ENCODE data around the gene SFXN5.

The SFXN5 gene

GRCh38 chr2:73018188-73018825 is 53.2 kb downstream of the SFXN5 start:
- no peak for DNase-seq

DNA sequence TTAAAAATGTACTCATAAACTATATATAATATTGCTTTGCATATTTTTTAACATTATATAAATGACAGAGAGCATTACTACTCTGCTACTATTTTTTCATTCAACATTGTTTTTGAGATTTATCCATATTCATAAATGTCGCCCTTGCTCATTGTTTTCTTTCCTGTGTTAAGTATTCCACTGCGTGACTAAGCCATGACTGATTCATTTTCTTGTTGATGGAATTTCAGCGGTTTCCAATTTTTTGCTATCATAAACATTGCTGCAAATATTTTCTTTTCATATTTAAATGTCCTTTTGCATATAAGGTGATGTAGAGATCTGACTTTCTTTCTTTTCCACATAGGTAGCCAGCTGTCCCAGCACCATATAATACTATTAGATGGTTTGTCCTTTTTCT is 57.6 kb downstream of the SFXN5 start:
- no peak for DNase-seq

- DNase-seq, result no peak
Observed at GRCh38 chr2:73009177-73009839, 62.2 kb downstream of the SFXN5 start.

GRCh38 chr2:73008766-73009135 is 62.8 kb downstream of the SFXN5 start:
- no peak for DNase-seq

DNA sequence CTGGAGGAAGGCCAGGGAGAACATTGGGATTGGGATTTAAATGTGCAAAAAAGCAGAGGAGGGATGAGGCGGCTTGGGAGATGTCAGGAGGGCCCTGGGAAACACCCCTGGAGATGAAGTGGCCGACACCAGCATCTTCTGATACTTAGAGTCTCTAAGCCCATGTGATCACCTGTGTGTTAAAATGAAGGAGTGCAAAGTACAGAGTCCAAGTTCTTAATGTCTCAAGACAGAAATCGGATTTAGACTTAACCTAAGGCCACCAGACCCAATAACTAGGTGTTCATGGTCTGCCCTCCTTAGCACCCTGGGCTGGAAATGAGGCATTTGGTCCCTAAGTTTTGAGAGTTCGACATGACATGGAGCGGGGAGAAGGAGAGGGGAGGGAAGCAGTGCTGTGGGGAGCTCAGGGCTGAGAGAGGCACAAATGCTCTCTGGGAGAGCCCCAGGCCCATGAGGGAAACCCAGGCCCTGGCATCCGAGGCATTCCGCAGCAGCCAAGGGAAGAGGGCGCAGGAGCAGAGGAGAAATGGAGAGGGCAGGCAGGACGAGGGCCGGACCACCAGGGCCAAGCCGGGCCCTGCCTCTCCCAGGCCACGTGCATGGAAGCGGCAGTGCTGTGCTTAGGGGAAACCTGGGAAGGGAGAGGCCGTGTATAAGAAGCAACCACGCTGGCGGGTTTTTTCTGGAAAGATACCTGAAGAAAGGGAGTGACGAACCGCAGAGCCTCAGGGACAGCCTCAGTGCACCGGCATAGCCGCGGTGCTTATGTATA is 63.3 kb downstream of the SFXN5 start:
- no peak for DNase-seq

DNA sequence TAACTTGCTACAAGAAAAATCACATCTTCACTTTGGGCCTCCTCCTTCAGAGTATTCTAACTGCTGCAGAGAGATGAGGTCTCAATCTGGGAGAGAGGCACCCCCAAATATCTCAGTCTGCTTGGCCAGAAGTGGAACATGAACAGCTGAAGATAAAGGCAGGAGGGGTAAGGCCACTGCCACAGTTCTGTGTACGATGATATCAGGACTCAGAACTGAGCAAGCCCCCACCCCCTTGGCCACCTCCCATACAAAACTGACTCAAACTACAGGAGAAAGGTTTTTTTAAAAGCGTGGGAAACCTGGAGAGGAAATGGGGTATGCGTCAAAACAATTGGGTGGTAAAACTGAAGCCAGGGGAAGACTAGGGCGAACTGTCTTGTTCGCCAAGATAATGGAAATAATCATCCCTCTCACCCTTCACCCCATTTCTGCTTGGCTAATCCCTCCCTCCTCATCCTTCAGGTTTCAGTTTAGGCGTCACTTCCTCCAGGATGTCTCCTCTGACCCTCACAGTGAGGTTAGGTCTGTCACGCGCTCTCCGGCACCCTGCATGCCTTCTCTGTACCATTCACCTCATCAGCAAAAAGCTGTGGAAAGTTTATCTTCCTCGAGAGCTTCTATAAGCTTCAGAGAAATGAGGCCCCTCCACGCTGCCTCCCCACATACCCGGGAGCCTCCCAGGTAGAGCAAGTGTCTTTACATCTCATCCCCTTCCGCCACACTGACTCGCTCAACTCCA is 64.4 kb downstream of the SFXN5 start:
- DNase-seq, result no peak

- no peak for DNase-seq
Observed at GRCh38 chr2:73004889-73005596, 66.5 kb downstream of the SFXN5 start.

GRCh38 chr2:73004466-73004865 is 67.0 kb downstream of the SFXN5 start:
- DNase-seq, result no peak

DNA sequence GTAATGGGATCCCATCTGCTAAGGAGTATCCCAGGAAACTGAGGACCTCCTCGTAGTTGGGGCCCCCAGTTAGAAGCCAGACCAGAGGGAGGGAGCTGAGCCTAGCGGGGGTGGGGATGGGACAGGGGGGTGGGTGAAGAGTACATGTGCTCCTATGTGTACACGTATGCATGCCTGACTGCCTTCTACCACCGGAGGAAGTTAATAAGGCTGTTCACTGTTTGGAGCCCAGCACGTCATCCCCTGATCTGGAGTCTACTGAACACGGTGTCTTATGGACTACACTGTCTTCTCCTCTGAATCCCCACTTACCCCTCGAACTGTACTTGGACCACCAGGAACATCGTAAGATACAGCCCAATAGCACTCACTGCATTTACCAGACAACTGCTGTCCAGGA is 68.5 kb downstream of the SFXN5 start:
- no peak for DNase-seq

- DNase-seq, result no peak
Observed at GRCh38 chr2:73000808-73001570, 70.5 kb downstream of the SFXN5 start.

- DNase-seq, result no peak
Observed at GRCh38 chr2:72999729-73000725, 71.5 kb downstream of the SFXN5 start.

DNA sequence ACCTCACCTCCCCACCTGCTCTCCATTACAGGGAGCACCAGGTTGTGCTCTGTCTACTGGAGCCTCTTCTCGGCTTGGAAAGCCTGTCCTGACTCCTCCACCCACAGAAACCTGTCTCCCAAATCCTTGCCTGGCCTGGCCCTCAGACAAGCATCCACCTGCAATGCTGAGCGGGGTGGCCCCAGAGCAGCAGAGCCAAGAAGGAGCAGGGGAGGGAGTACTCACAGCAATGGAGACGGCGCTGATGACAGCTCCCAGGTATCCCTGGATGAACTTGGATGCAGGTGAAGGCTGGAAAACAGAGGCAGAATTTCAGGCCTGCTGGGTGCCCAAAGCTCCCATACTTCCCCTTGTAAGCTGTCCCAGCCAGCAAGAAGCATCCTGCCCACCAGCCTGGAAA is 72.8 kb downstream of the SFXN5 start:
- no peak for DNase-seq

DNA sequence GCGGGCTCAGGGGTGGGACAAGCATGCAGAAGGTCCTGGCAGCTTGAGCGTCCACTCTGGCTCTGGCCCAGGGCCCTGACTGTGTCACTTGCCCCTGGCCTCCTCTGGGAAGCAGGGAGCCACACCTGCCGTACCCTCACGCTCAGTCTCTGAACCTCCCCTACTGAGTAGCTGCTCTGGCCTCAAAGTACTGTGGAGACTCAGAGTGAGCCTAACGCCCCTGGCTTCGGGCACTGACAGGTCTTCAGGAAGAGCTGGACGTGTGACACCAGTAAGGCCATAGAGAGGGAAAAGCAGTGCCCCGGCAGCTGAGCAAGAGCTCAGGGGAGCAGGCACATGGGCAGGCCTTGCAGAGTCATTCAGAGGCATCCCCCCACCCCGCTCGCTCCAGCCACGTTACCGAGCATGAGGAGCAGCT is 73.3 kb downstream of the SFXN5 start:
- no peak for DNase-seq

DNA sequence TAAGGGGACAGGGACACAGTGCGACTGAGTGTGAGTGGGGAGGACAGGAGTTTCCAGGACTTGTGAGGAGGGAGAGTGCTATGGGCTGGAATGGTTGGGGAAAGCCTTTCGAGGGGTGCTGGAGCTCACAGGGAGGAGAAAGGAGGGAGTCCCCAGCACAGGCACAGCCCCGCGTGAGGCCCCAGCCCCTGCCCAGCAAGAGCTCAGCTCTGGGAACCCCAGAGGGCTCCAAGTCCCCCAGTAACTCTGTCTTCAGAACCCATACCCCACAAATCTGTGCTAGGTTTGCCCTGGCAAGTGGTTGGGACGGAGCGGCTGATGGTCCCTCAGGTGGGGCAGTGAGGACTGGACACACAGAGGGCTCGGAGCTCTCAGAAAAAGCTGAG is 75.4 kb downstream of the SFXN5 start:
- DNase-seq, result no peak

- DNase-seq, result no peak
Observed at GRCh38 chr2:72995430-72996116, 75.9 kb downstream of the SFXN5 start.

DNA sequence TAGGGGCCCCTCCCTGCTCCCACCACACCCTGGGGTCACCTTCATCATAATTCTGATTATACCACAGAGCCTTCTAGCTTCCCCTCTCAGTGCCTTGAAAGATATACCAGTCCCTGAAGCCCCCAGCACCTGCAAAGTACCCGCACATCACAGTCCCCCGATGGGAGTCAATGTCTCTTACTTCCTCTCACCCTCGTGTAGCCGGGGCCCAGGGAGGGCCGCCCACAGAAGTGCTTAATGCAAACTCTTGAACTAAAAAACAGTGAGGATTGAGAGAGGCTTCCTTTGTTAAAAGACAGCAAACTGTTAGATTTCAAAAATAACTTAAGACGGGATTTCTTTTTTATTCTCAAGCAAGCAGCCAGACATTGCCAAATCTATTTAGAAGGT is 76.5 kb downstream of the SFXN5 start:
- DNase-seq, result no peak

DNA sequence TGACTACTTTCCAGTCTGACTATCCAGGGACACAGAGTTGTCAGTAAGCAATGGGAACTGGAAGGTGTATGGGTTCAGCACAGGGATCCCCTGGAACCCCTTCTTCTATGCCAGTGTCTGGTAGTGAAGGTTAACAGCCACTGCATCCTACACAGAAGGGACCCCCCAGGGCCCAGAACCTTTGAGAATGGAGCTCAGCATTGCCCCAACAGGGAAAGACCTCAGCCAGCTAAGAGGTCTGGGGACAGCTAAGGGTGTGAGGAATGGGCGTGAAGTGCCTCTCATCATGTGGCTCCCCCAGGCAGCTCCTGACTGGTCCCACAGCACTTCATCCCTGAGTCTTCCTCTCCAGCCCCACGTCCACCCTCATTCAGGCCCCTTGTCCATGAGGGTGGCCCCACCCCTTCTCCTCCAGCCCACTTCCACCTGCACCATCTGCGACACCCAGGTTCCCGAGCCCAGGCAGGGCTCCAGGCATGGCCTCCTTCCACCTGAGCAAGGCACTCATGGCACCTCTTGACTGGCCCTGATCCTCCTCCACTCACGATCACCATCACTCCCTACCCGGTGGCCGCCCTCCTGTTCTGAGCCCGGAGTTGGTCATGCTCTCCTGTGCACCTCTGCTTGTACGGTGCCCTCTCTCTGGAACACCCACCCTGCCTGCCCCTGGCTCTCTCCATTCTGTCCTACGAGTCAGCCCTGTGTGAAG is 77.1 kb downstream of the SFXN5 start:
- no peak for DNase-seq

DNA sequence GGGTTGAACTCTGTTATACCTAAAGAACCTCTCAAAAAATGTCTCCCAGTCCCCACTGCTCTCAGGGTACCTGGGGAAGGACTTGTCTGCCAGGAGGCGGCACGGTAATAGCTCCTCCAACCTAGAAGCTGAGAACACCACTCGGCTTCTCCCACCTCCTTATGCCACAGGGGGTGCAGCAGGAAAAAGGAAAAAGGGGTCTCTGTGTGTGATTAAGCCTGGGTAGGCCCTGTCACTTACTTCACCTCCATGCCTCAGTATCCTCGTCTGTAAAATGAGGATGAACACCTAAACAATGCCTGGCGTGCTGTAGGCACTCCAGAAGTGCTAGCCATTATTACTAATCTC is 77.6 kb downstream of the SFXN5 start:
- DNase-seq, result no peak

DNA sequence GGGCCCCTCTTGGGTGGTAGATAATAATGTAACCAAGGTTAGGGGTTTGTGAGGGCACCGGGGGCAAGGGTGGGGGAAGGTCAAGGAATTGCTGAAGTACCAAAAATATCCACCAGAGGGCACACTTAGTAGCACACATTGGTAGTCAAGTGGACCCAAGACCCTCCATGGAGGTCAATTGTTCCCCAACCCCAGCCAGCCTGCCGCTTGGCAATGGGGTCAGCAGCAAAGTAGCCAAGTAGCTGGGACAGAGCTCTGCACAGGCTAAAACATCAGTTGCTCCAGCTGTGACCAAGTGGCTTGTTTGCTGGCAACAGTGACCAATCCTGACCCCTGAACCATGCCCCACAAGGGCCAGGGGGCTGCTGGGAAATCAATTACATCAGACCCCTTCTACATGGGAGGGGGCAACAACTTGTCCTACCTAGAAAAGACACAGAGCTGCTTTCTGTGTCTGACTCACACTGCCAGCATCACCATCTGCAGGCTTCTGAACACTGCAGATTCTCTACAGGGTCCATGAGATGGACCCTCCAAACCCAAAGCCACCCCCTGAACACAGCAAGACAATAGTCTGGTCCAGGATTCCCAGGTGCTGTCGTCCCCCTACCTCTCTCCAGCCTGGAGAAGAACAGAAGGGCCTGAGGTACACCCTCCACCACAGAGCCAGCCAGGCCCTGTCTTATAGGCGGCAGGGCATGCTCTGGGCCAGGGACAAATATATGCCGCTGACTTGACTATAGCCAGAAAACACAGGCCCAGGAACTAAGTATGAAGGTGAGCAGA is 78.2 kb downstream of the SFXN5 start:
- peak; percentile 32 for DNase-seq
